Measurements from ENCODE around the gene TBC1D7.

GRCh38 chr6:13314806-13315205, 13.5 kb downstream of the TBC1D7 start:
- TF ChIP-seq CTCF (conservative IDR thresholded peaks at IDR 0.05), result no peak
- TF ChIP-seq EZH2 (IDR thresholded peaks at IDR 0.05; ENCODE audit: low read depth), result no peak

All from PC-9 (cell line).